GM12878 (cell line): ENCODE measurements around the gene PMEL. TPM values are rescaled to one million over a fixed set of nuclear protein-coding genes. Genes with fewer than 3 reads are reported as not detected.

Experiments
- ATF7 ChIP-seq: fragments of 450-650 bp; IDR thresholded peaks from 2 replicates; pipeline ENCODE4 v1.6.1; 2016; ENCODE audit warnings: low read depth, mild to moderate bottlenecking
- E2F8 ChIP-seq: fragments of 450-650 bp; IDR thresholded peaks from 2 replicates; pipeline ENCODE4 v1.6.1; 2018; ENCODE audit warnings: mild to moderate bottlenecking, low read depth, moderate library complexity; ENCODE audit not compliant: partially characterized antibody
- EGR1 ChIP-seq, 2 experiments: IDR thresholded peaks; 1 replicate in 1 of 2; 2 replicates in 1 of 2; pipeline ENCODE4 v1.6.1; 2011 to 2012; ENCODE audit warnings: low read depth in 2 of 2, low read length in 2 of 2, borderline replicate concordance in 1 of 2, mild to moderate bottlenecking in 1 of 2, moderate library complexity in 1 of 2
- ELK1 ChIP-seq: IDR thresholded peaks from 2 replicates; pipeline ENCODE4 v1.6.1; 2012; ENCODE audit warnings: low read depth, low read length, improper control_type of control experiment
- EP300 ChIP-seq, 2 experiments: fragments of 150-350 bp in 1 of 2; IDR thresholded peaks; 2 replicates each; pipeline ENCODE4 v1.6.1; 2011 to 2012; ENCODE audit warnings: low read depth in 2 of 2, low read length in 2 of 2, borderline replicate concordance in 1 of 2, improper control_type of control experiment in 1 of 2, inconsistent platforms in 1 of 2; ENCODE audit not compliant: control insufficient read depth in 1 of 2
- ESRRA ChIP-seq: IDR thresholded peaks from 2 replicates; pipeline ENCODE4 v1.6.1; 2012; ENCODE audit warnings: mild to moderate bottlenecking, low read length, improper control_type of control experiment
- FOXK2 ChIP-seq: fragments of 450-650 bp; IDR thresholded peaks from 2 replicates; pipeline ENCODE4 v1.6.1; 2017; ENCODE audit warnings: mild to moderate bottlenecking, moderate library complexity
- HCFC1 ChIP-seq: fragments of 150-350 bp; IDR thresholded peaks from 2 replicates; pipeline ENCODE4 v1.6.1; 2014; ENCODE audit warnings: low read length
- HDGF ChIP-seq: fragments of 450-650 bp; IDR thresholded peaks from 2 replicates; pipeline ENCODE4 v1.6.1; 2016; ENCODE audit warnings: antibody characterized with exemption
- IKZF1 ChIP-seq: fragments of 450-650 bp; conservative IDR thresholded peaks from 2 replicates; pipeline ENCODE4 v1.6.1; 2017; ENCODE audit warnings: antibody characterized with exemption, mild to moderate bottlenecking
- IRF3 ChIP-seq: fragments of 450-650 bp; IDR thresholded peaks from 2 replicates; pipeline ENCODE4 v1.6.1; 2014; ENCODE audit warnings: mild to moderate bottlenecking
- JUNB ChIP-seq: IDR thresholded peaks from 2 replicates; pipeline ENCODE4 v1.6.1; 2016; ENCODE audit warnings: antibody characterized with exemption, mild to moderate bottlenecking
- KLF5 ChIP-seq: fragments of 450-650 bp; IDR thresholded peaks from 2 replicates; pipeline ENCODE4 v1.6.1; 2014; ENCODE audit warnings: mild to moderate bottlenecking; ENCODE audit not compliant: partially characterized antibody
- MAX ChIP-seq: IDR thresholded peaks from 2 replicates; pipeline ENCODE4 v1.6.1; 2012; ENCODE audit warnings: low read depth, low read length, improper control_type of control experiment
- MTA2 ChIP-seq: fragments of 450-650 bp; IDR thresholded peaks from 2 replicates; pipeline ENCODE4 v1.6.1; 2016; ENCODE audit warnings: low read depth, mild to moderate bottlenecking, moderate library complexity
- NFXL1 ChIP-seq: fragments of 450-650 bp; IDR thresholded peaks from 2 replicates; pipeline ENCODE4 v1.6.1; 2017; ENCODE audit warnings: antibody characterized with exemption, mild to moderate bottlenecking, borderline replicate concordance
- NFYA ChIP-seq: IDR thresholded peaks from 2 replicates; pipeline ENCODE4 v1.6.1; 2011; ENCODE audit warnings: low read depth, mild to moderate bottlenecking, low read length, improper control_type of control experiment, borderline replicate concordance
- NRF1 ChIP-seq: conservative IDR thresholded peaks from 2 replicates; pipeline ENCODE4 v1.6.1; 2011; ENCODE audit warnings: mild to moderate bottlenecking, low read depth, low read length, improper control_type of control experiment
- RCOR1 ChIP-seq: conservative IDR thresholded peaks from 2 replicates; pipeline ENCODE4 v1.6.1; 2012; ENCODE audit warnings: low read depth, low read length, improper control_type of control experiment
- SIX5 ChIP-seq: IDR thresholded peaks from 2 replicates; pipeline ENCODE4 v1.6.1; 2011; ENCODE audit warnings: mild to moderate bottlenecking, low read depth, low read length, moderate library complexity; ENCODE audit not compliant: severe bottlenecking
- SREBF1 ChIP-seq: IDR thresholded peaks from 2 replicates; pipeline ENCODE4 v1.6.1; 2012; ENCODE audit warnings: mild to moderate bottlenecking, low read length
- ZBTB4 ChIP-seq: fragments of 450-650 bp; formaldehyde crosslinking; IDR thresholded peaks from 2 replicates; pipeline ENCODE4 v1.4.0; 2022; ENCODE audit warnings: mild to moderate bottlenecking, moderate library complexity
- polyA plus RNA-seq, 11 experiments: library from polyadenylated mRNA; depleted of rRNA in 4 of 11; unstranded in 6 of 11; stranded (reverse) in 5 of 11; fragments of >200 nt; fragmentation: Nextera tagmentation in 4 of 11; fragmentation: Illumina TruSeq in 1 of 11; extraction: Ambion mirVana in 4 of 11; extraction: Trizol in 1 of 11; gene quantifications; 1 replicate in 1 of 11; 2 replicates in 10 of 11; pipeline versions ENCODE4 v1.2.1 to v1.2.3, GENCODE V29; 2011 to 2016; ENCODE audit warnings: inconsistent platforms in 2 of 11, missing spikeins in 2 of 11, low read depth in 1 of 11
- total RNA-seq, 4 experiments: library from RNA; depleted of rRNA in 3 of 4; stranded (reverse); fragments of >200 nt in 3 of 4; fragmentation: Illumina TruSeq in 1 of 4; extraction: Trizol in 1 of 4; gene quantifications; 2 replicates each; pipeline versions ENCODE4 v1.2.1 to v1.2.3, GENCODE V29; 2013 to 2021

PMEL gene
- total and polyA plus RNA-seq, 10 of the 15 experiments (the other 5 are each of a cell fraction or from before 2014, with no cell fraction given), result 0.32 to 1.6 (median 0.56) TPM

GRCh38 chr12:55996715-55997534 lies 31.1 kb upstream of the PMEL start, which contains the start of gene SUOX (continued):
- TF ChIP-seq HDGF (peak; percentile 76), IKZF1 (peak; percentile 19; the same call in 1 of the 2 replicates), FOXK2 (no peak), SREBF1 (no peak), KLF5 (no peak), MAX (no peak), JUNB (no peak), MTA2 (no peak), ATF7 (no peak), NRF1 (no peak), RCOR1 (no peak), EGR1 (IDR thresholded peaks at IDR 0.05; ENCODE audit: borderline replicate concordance in 1 of 2, low read depth in 2 of 2, low read length in 2 of 2) (no peak), NFYA (peak; percentile 20; the same call in 1 of the 2 replicates), IRF3 (peak; percentile 62; the same call in 1 of the 2 replicates), EP300 (IDR thresholded peaks at IDR 0.05; ENCODE audit: borderline replicate concordance in 1 of 2, control insufficient read depth in 1 of 2, low read depth in 2 of 2, low read length in 2 of 2) (no peak), ZBTB4 (CRISPR knock-in tag) (no peak), NFXL1 (no peak), HCFC1 (no peak; the same call in 1 of the 2 replicates), E2F8 (no peak), ESRRA (no peak), SIX5 (no peak), ELK1 (no peak)
